ENCODE results near the gene CDH12. TPM values are rescaled to one million over a fixed set of nuclear protein-coding genes. Genes with fewer than 3 reads are reported as not detected.

The CDH12 gene
- total RNA-seq, 4 donors from 2014 or later = not detected

DNA sequence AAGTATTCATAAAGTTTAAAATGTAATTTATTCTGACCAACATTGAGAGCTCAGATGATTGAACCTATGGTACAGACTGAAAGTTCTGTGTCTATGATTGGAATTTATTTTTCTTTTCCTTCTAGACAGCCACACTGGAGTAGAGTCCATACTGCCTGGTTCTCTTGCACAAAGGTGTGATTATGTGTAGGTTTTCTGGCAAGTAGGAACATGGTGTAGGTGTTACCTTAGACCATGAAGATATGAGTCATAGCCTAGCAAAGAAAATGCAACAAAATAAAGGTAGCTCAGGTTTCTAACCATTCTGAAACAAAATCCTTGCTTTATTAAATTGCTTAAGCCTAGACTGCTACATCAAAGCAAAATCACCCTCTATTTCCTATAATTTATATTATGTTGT lies 143.4 kb downstream of the CDH12 start:
- no peak for DNase-seq (ENCODE audit: extremely low spot score)
- Histone ChIP-seq H3K27ac (replicated peaks in 1 of 4) (no peak overlapping the region), H3K9me3 (no peaks in the 10 kb centered on the region), H3K4me1 (no peaks in the 10 kb centered on the region), H3K27me3 (no peaks in the 10 kb centered on the region), H3K4me3 (no peak overlapping the region), H3K36me3 (no peaks in the 10 kb centered on the region)
- intact Hi-C loops (cut with DNase I) = no loop called here
- no peak for TF ChIP-seq POLR2A (IDR thresholded peaks at IDR 0.05; ENCODE audit: low read depth)
- TF ChIP-seq, protein P1, sequence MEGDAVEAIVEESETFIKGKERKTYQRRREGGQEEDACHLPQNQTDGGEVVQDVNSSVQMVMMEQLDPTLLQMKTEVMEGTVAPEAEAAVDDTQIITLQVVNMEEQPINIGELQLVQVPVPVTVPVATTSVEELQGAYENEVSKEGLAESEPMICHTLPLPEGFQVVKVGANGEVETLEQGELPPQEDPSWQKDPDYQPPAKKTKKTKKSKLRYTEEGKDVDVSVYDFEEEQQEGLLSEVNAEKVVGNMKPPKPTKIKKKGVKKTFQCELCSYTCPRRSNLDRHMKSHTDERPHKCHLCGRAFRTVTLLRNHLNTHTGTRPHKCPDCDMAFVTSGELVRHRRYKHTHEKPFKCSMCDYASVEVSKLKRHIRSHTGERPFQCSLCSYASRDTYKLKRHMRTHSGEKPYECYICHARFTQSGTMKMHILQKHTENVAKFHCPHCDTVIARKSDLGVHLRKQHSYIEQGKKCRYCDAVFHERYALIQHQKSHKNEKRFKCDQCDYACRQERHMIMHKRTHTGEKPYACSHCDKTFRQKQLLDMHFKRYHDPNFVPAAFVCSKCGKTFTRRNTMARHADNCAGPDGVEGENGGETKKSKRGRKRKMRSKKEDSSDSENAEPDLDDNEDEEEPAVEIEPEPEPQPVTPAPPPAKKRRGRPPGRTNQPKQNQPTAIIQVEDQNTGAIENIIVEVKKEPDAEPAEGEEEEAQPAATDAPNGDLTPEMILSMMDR (IDR thresholded peaks at IDR 0.05) = no peak
- TF ChIP-seq EP300 (IDR thresholded peaks at IDR 0.05) = no peak
- TF ChIP-seq POLR2AphosphoS5 (IDR thresholded peaks at IDR 0.05) = no peak

DNA sequence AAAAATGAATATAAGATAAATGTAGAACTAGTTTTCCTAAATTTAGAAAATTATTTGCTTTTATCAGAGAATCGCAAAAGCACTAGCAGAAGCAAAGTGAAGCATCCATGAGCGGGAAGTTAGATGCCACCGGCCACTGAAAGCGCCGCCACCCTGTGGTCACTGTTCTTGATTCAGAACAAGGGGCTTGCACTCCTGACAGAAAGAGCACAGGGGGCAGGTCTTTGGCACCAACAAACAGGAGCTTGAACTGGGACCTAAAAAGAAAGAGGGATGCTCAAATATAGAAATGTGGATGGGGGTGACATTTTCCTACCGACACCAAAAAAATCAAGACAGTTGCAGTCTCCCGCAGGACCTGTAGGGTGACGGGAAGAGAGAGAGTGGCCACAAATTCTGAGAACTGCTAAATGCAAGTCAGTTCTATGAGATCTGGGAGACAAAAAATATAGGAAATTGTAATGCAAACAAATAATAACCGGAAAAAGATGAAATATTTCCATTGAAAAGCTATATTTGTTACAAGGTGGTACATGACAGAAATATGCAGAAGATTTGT lies 144.3 kb downstream of the CDH12 start:
- Histone ChIP-seq H3K27me3 (no peaks in the 10 kb centered on the region), H3K4me1 (no peaks in the 10 kb centered on the region), H3K4me3 (no peak overlapping the region), H3K27ac (replicated peaks in 1 of 4) (no peak overlapping the region), H3K9me3 (no peaks in the 10 kb centered on the region), H3K36me3 (no peaks in the 10 kb centered on the region)
- no peak for DNase-seq (ENCODE audit: extremely low spot score)
- WGBS = 85% methylated on average over 9 of the region's 9 CpGs
- intact Hi-C loops (cut with DNase I) = no loop called here
- TF ChIP-seq EP300 (IDR thresholded peaks at IDR 0.05) (no peak), POLR2AphosphoS5 (IDR thresholded peaks at IDR 0.05) (no peak), POLR2A (IDR thresholded peaks at IDR 0.05; ENCODE audit: low read depth) (no peak)
- TF ChIP-seq, protein P1 (IDR thresholded peaks at IDR 0.05) = no peak

DNA sequence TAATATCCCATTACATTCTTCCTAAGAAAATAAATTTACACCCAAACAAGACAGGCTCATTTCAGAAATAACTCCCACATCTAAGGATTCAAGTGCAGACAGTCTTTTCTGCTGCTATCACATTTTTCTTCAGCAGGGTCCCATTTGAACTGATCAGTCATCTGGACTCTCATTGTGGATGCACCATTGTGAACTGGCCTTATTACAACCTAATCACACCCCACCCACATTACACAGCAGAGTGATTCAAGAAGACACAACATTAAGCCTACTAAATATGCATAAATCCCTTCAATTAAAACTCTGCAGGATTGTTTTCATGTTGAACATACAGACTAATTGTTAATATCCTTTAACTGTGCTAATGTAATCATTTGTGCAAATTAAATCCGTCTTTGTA lies 146.2 kb downstream of the CDH12 start:
- TF ChIP-seq EP300 (IDR thresholded peaks at IDR 0.05) (no peak), POLR2AphosphoS5 (IDR thresholded peaks at IDR 0.05) (no peak), POLR2A (IDR thresholded peaks at IDR 0.05; ENCODE audit: low read depth) (no peak)
- TF ChIP-seq, protein P1 (IDR thresholded peaks at IDR 0.05) = no peak
- no peaks in the 10 kb centered on the region for H3K27me3 ChIP-seq
- no peaks in the 10 kb centered on the region for H3K36me3 ChIP-seq
- no peaks in the 10 kb centered on the region for H3K4me1 ChIP-seq
- H3K27ac ChIP-seq (replicated peaks in 1 of 4) = no peak overlapping the region
- no peaks in the 10 kb centered on the region for H3K9me3 ChIP-seq
- no peak overlapping the region for H3K4me3 ChIP-seq
- intact Hi-C loops (cut with DNase I) = no loop called here
- no peak for DNase-seq (ENCODE audit: extremely low spot score)
- WGBS = 89% methylated on average over 1 of the region's 1 CpG

DNA sequence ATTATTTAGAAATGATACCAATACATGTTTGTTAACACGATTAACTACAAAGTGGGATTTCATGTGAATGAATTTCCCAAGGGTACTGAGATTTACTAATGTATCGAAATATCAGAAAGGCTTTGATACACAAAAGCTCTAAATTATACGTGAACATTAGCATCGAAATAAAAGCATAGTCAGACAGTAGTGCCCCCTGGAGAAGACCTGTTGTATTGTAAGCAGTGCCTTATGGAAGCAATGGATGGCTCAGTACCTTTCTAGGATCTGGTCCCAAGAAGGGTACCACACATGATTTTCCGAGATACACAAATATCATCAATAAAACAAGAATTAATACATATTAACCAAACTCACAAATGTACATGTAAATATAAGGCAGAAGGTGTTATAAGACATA lies 153.8 kb downstream of the CDH12 start:
- WGBS = 89% methylated on average over 5 of the region's 5 CpGs
- Histone ChIP-seq H3K4me1 (no peaks in the 10 kb centered on the region), H3K27me3 (no peaks in the 10 kb centered on the region), H3K9me3 (no peaks in the 10 kb centered on the region), H3K27ac (replicated peaks in 1 of 4) (no peak overlapping the region), H3K36me3 (no peaks in the 10 kb centered on the region), H3K4me3 (no peak overlapping the region)
- TF ChIP-seq EP300 (IDR thresholded peaks at IDR 0.05) (no peak), POLR2A (IDR thresholded peaks at IDR 0.05; ENCODE audit: low read depth) (no peak), POLR2AphosphoS5 (IDR thresholded peaks at IDR 0.05) (no peak)
- TF ChIP-seq, protein P1 (IDR thresholded peaks at IDR 0.05) = no peak
- no peak for DNase-seq (ENCODE audit: extremely low spot score)
- intact Hi-C loops (cut with DNase I) = no loop called here

DNA sequence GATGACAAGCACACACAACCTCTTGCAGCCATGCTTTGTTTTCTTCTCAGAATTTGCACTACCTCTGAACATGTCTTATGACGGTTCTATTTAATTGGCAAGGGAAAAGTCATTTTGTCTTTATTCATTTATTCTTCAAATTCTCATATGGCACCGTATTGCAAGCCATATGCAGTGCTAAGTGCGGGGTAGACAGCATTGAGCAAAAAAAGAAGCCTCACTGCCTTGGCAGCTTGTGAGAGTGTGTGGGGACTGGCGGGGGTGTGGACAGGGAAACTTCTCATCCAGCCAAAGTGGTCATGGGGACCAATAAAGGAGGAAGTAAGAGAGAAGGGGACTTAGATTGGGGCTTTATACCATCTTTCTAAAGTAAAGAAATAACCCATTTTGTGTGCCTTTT lies 160.0 kb downstream of the CDH12 start:
- DNase-seq (ENCODE audit: extremely low spot score) = no peak
- TF ChIP-seq EP300 (IDR thresholded peaks at IDR 0.05) = no peak
- TF ChIP-seq POLR2A (IDR thresholded peaks at IDR 0.05; ENCODE audit: low read depth) = no peak
- no peak for TF ChIP-seq POLR2AphosphoS5 (IDR thresholded peaks at IDR 0.05)
- TF ChIP-seq, protein P1 (IDR thresholded peaks at IDR 0.05) = no peak
- Histone ChIP-seq H3K4me3 (no peak overlapping the region), H3K27ac (replicated peaks in 1 of 4) (no peak overlapping the region), H3K27me3 (no peaks in the 10 kb centered on the region), H3K4me1 (no peaks in the 10 kb centered on the region), H3K36me3 (no peaks in the 10 kb centered on the region), H3K9me3 (no peaks in the 10 kb centered on the region)
- intact Hi-C loops (cut with DNase I) = no loop called here
- 88% methylated on average over 4 of the region's 4 CpGs for WGBS
